Measurements from ENCODE around the gene SLC16A12.

SLC16A12 gene

DNA sequence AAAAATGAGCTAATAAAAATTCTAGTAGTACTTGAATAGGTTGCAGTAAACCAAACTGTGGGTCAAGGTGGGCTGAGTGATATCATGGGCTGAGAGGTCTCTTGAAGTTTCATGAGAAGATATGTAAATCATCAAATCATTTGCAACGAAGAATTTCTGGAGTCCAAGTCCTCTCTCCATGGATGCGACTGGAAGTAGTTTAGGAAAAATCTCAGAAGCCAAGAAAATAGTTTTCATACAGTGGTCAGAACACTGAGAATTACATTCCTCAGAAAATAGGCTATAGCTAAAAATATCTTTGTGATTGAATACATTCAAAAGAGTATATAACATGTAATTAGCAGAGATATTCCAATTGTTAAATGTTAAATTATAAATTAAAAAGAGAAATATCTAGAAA is 146.6 kb downstream of the SLC16A12 start:
- H3K4me3 ChIP-seq (ENCODE audit: low read depth, low read length): no peak overlapping the region
- no peaks in the 10 kb centered on the region for H3K36me3 ChIP-seq (ENCODE audit: control insufficient read depth in 2 of 2, insufficient read depth in 1 of 2, low read length in 2 of 2)
- POLR2A ChIA-PET: no interaction called here
- TF ChIP-seq ZNF626 (tag by site-specific recombination; IDR thresholded peaks at IDR 0.05): no peak
- TF ChIP-seq ZBTB48 (tag by site-specific recombination; IDR thresholded peaks at IDR 0.05): no peak
- no peak for TF ChIP-seq ZNF610 (tag by site-specific recombination; IDR thresholded peaks at IDR 0.05; ENCODE audit: borderline replicate concordance)
- TF ChIP-seq IKZF3 (tag by site-specific recombination; IDR thresholded peaks at IDR 0.05): no peak
- no peak for TF ChIP-seq ZNF433 (tag by site-specific recombination; IDR thresholded peaks at IDR 0.05; ENCODE audit: low read depth)
- no peak for TF ChIP-seq ZNF221 (tag by site-specific recombination; IDR thresholded peaks at IDR 0.05; ENCODE audit: borderline replicate concordance)
- no peak for TF ChIP-seq GLIS2 (tag by site-specific recombination; IDR thresholded peaks at IDR 0.05)
- TF ChIP-seq ZNF211 (tag by site-specific recombination; IDR thresholded peaks at IDR 0.05; ENCODE audit: low read depth): no peak
- TF ChIP-seq ZNF133 (tag by site-specific recombination; IDR thresholded peaks at IDR 0.05): no peak
- TF ChIP-seq WT1 (tag by site-specific recombination; IDR thresholded peaks at IDR 0.05): no peak
- no peak for TF ChIP-seq ZNF654 (tag by site-specific recombination; IDR thresholded peaks at IDR 0.05; ENCODE audit: low read depth)
- no peak for TF ChIP-seq ZXDB (tag by site-specific recombination; IDR thresholded peaks at IDR 0.05)
- TF ChIP-seq HOXC10 (CRISPR knock-in tag; IDR thresholded peaks at IDR 0.05): no peak
- no peak for TF ChIP-seq KLF7 (tag by site-specific recombination; IDR thresholded peaks at IDR 0.05; ENCODE audit: borderline replicate concordance)
- 0 out of 2 replicates have a peak, but pooled peaks cover 4% of the 10 kb centered on the region for H3K4me1 ChIP-seq (ENCODE audit: control insufficient read depth, insufficient read depth, low read length)
- H3K9me3 ChIP-seq (ENCODE audit: control insufficient read depth, insufficient read depth, low read depth, low read length): no peaks in the 10 kb centered on the region
- no peak overlapping the region for H3K27ac ChIP-seq (ENCODE audit: extremely low read depth, low read depth, low read length)
- CTCF ChIA-PET: interaction anchor here (0.6 to 2.3 kb wide), 8 partner anchors 19 to 1505 kb away, joined by 3 to 8 read pairs (median 4); partner anchors contain the start of genes HTR7 and LIPA

DNA sequence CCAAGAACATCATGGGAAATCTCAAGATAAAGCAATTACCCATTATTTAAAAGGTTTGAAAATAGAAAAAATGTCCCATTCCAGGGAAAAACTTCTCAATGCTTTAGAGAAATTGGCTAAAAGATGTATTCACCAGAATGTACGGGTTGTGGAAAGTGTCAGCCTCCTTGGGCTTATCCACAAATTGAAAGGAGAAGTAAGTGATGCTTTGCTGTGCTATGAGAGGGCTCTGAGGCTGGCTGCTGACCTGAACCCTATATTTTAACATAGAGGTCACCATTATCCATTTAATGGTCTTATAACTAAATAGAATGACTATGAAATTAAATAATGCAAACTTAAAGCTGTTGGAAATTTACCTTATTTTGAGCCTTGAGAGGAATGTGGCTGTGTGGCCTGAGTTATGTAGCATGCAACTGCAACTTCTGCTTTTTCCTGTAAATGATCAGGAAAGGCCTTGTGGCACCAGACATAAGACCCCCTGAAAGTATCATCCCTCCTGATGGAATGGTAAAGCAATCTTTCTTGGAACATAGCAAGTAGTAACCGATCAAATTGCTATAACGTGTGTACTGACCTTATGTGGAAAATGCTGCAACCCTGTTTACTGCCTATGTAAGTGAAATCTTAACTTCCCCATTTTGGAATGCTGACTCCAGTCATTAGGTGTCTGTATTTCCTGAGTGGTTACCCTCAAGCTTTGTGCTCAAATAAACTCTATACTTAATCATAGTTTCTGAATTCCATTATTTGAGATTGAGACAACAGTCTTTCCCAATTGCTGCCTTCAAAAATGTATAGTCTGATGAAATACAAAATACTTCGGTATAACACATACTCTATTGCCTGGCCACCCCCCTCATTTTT is 150.7 kb downstream of the SLC16A12 start:
- H3K9me3 ChIP-seq (ENCODE audit: control insufficient read depth, insufficient read depth, low read depth, low read length): no peaks in the 10 kb centered on the region
- H3K27ac ChIP-seq (ENCODE audit: extremely low read depth, low read depth, low read length): no peak overlapping the region
- TF ChIP-seq ZNF391 (tag by site-specific recombination; IDR thresholded peaks at IDR 0.05; ENCODE audit: borderline replicate concordance, low read depth): no peak
- TF ChIP-seq, protein P1, sequence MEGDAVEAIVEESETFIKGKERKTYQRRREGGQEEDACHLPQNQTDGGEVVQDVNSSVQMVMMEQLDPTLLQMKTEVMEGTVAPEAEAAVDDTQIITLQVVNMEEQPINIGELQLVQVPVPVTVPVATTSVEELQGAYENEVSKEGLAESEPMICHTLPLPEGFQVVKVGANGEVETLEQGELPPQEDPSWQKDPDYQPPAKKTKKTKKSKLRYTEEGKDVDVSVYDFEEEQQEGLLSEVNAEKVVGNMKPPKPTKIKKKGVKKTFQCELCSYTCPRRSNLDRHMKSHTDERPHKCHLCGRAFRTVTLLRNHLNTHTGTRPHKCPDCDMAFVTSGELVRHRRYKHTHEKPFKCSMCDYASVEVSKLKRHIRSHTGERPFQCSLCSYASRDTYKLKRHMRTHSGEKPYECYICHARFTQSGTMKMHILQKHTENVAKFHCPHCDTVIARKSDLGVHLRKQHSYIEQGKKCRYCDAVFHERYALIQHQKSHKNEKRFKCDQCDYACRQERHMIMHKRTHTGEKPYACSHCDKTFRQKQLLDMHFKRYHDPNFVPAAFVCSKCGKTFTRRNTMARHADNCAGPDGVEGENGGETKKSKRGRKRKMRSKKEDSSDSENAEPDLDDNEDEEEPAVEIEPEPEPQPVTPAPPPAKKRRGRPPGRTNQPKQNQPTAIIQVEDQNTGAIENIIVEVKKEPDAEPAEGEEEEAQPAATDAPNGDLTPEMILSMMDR (tag by site-specific recombination; IDR thresholded peaks at IDR 0.05): no peak
- TF ChIP-seq, protein P2, sequence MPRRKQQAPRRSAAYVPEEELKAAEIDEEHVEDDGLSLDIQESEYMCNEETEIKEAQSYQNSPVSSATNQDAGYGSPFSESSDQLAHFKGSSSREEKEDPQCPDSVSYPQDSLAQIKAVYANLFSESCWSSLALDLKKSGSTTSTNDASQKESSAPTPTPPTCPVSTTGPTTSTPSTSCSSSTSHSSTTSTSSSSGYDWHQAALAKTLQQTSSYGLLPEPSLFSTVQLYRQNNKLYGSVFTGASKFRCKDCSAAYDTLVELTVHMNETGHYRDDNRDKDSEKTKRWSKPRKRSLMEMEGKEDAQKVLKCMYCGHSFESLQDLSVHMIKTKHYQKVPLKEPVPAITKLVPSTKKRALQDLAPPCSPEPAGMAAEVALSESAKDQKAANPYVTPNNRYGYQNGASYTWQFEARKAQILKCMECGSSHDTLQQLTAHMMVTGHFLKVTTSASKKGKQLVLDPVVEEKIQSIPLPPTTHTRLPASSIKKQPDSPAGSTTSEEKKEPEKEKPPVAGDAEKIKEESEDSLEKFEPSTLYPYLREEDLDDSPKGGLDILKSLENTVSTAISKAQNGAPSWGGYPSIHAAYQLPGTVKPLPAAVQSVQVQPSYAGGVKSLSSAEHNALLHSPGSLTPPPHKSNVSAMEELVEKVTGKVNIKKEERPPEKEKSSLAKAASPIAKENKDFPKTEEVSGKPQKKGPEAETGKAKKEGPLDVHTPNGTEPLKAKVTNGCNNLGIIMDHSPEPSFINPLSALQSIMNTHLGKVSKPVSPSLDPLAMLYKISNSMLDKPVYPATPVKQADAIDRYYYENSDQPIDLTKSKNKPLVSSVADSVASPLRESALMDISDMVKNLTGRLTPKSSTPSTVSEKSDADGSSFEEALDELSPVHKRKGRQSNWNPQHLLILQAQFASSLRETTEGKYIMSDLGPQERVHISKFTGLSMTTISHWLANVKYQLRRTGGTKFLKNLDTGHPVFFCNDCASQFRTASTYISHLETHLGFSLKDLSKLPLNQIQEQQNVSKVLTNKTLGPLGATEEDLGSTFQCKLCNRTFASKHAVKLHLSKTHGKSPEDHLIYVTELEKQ (tag by site-specific recombination; IDR thresholded peaks at IDR 0.05; ENCODE audit: borderline replicate concordance): no peak
- TF ChIP-seq ZNF561 (tag by site-specific recombination; IDR thresholded peaks at IDR 0.05; ENCODE audit: borderline replicate concordance): no peak
- TF ChIP-seq ZNF433 (tag by site-specific recombination; IDR thresholded peaks at IDR 0.05; ENCODE audit: low read depth): no peak
- no peak for TF ChIP-seq HOXD13 (CRISPR knock-in tag; IDR thresholded peaks at IDR 0.05; ENCODE audit: borderline replicate concordance)
- no peak for TF ChIP-seq SALL2 (tag by site-specific recombination; IDR thresholded peaks at IDR 0.05; ENCODE audit: borderline replicate concordance)
- TF ChIP-seq ZNF416 (tag by site-specific recombination; IDR thresholded peaks at IDR 0.05): no peak
- no peak for TF ChIP-seq ZNF112 (tag by site-specific recombination; IDR thresholded peaks at IDR 0.05)
- no peak for TF ChIP-seq TRIM28 (IDR thresholded peaks at IDR 0.05; ENCODE audit: borderline replicate concordance, low read length)
- no peak for TF ChIP-seq ZNF658 (tag by site-specific recombination; IDR thresholded peaks at IDR 0.05)
- no peak for TF ChIP-seq ZIC2 (tag by site-specific recombination; IDR thresholded peaks at IDR 0.05)
- no peak for TF ChIP-seq SP7 (tag by site-specific recombination; IDR thresholded peaks at IDR 0.05)
- TF ChIP-seq ZNF510 (tag by site-specific recombination; IDR thresholded peaks at IDR 0.05; ENCODE audit: insufficient replicate concordance): no peak
- TF ChIP-seq, protein P3, sequence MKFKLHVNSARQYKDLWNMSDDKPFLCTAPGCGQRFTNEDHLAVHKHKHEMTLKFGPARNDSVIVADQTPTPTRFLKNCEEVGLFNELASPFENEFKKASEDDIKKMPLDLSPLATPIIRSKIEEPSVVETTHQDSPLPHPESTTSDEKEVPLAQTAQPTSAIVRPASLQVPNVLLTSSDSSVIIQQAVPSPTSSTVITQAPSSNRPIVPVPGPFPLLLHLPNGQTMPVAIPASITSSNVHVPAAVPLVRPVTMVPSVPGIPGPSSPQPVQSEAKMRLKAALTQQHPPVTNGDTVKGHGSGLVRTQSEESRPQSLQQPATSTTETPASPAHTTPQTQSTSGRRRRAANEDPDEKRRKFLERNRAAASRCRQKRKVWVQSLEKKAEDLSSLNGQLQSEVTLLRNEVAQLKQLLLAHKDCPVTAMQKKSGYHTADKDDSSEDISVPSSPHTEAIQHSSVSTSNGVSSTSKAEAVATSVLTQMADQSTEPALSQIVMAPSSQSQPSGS (tag by site-specific recombination; IDR thresholded peaks at IDR 0.05; ENCODE audit: low read depth): no peak
- TF ChIP-seq ZNF529 (tag by site-specific recombination; IDR thresholded peaks at IDR 0.05; ENCODE audit: insufficient replicate concordance): no peak
- no peaks in the 10 kb centered on the region for H3K36me3 ChIP-seq (ENCODE audit: control insufficient read depth in 2 of 2, insufficient read depth in 1 of 2, low read length in 2 of 2)
- ChIA-PET POLR2A (no interaction called here), CTCF (interaction anchor here (0.5 to 0.9 kb wide), 3 partner anchors 11 to 450 kb away, joined by 3 to 4 read pairs (median 3); no protein-coding TSS in a partner anchor)
- H3K4me1 ChIP-seq (ENCODE audit: control insufficient read depth, insufficient read depth, low read length): no peaks in the 10 kb centered on the region
- no peak overlapping the region for H3K4me3 ChIP-seq (ENCODE audit: low read depth, low read length)
